ENCODE results near the gene MGAT1. TPM values are rescaled to one million over a fixed set of nuclear protein-coding genes. Genes with fewer than 3 reads are reported as not detected.
"Not testable (repeated sequence)": the region's sequence is repeated elsewhere in the genome, so short reads cannot be mapped to it uniquely, and the experiment has no call there.

Gene MGAT1
- total RNA-seq, 1 experiment from 2014 or later: 53.0 TPM

DNA sequence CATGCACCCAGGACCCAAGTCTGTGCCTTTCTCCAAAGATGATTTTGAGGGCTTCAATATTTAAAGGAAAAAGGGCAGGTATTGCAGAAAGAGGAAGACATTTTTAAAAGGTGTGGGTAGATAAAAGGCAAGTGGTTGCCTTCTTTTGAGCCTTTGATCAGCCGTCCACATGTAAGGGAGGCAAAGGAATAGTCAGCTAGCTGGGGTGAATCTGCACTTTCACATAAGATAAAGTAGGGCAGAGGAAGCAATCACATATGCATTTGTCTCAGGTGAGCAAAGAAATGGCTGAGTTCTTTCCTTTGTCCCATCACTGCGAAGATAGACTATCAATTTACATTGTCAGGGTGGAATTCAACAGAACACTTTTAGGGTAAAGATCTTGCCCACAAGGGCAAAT lies 19.9 kb downstream of the MGAT1 start:
- Histone ChIP-seq H3K9ac (ENCODE audit: low read length) (no peak overlapping the region), H3K27ac (ENCODE audit: low read depth, low read length) (no peak overlapping the region), H4K20me1 (ENCODE audit: insufficient read depth) (no peaks in the 10 kb centered on the region), H2AFZ (ENCODE audit: low read depth, low read length, poor library complexity, severe bottlenecking) (no peak overlapping the region), H3K36me3 (ENCODE audit: control insufficient read depth in 1 of 2, insufficient read depth in 2 of 2, low read length in 2 of 2) (no peaks in the 10 kb centered on the region), H3K9me2 (ENCODE audit: insufficient read depth) (no peaks in the 10 kb centered on the region), H3K79me2 (ENCODE audit: insufficient read depth, low read length) (no peaks in the 10 kb centered on the region), H3K4me3 (replicated peaks in 1 of 2; ENCODE audit: low read depth in 1 of 2, low read length in 2 of 2) (no peak overlapping the region), H3K27me3 (ENCODE audit: insufficient read depth, low read length) (no peaks in the 10 kb centered on the region), H3K4me1 (ENCODE audit: control insufficient read depth in 1 of 2, insufficient read depth in 2 of 2, low read length in 2 of 2) (peaks cover 9 to 10% of the 10 kb centered on the region in 2 experiments; a peak in 3 of 4 replicates), H3K9me3 (ENCODE audit: control insufficient read depth in 1 of 2, insufficient read depth in 1 of 2, low read depth in 1 of 2, low read length in 2 of 2) (no peaks in the 10 kb centered on the region), H3K4me2 (ENCODE audit: low read length) (no peak overlapping the region)
- POLR2A ChIA-PET: no interaction called here
- no peak for DNase-seq (ENCODE audit: low read depth, low spot score)
- ATAC-seq: no peak
- no TSS peak for BruUV-seq (replicated peaks)
- CTCF ChIA-PET: interaction anchor here (1.1 kb wide), 1 partner anchor 11 kb away, joined by 3 read pairs; no protein-coding TSS in a partner anchor
- no peak for TF ChIP-seq ELF1 (IDR thresholded peaks at IDR 0.05; ENCODE audit: borderline replicate concordance, low read depth)
- TF ChIP-seq CBX3 (IDR thresholded peaks at IDR 0.05; ENCODE audit: low read depth): no peak
- TF ChIP-seq, protein P1, sequence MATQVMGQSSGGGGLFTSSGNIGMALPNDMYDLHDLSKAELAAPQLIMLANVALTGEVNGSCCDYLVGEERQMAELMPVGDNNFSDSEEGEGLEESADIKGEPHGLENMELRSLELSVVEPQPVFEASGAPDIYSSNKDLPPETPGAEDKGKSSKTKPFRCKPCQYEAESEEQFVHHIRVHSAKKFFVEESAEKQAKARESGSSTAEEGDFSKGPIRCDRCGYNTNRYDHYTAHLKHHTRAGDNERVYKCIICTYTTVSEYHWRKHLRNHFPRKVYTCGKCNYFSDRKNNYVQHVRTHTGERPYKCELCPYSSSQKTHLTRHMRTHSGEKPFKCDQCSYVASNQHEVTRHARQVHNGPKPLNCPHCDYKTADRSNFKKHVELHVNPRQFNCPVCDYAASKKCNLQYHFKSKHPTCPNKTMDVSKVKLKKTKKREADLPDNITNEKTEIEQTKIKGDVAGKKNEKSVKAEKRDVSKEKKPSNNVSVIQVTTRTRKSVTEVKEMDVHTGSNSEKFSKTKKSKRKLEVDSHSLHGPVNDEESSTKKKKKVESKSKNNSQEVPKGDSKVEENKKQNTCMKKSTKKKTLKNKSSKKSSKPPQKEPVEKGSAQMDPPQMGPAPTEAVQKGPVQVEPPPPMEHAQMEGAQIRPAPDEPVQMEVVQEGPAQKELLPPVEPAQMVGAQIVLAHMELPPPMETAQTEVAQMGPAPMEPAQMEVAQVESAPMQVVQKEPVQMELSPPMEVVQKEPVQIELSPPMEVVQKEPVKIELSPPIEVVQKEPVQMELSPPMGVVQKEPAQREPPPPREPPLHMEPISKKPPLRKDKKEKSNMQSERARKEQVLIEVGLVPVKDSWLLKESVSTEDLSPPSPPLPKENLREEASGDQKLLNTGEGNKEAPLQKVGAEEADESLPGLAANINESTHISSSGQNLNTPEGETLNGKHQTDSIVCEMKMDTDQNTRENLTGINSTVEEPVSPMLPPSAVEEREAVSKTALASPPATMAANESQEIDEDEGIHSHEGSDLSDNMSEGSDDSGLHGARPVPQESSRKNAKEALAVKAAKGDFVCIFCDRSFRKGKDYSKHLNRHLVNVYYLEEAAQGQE (IDR thresholded peaks at IDR 0.05; ENCODE audit: low read depth): no peak
- no peak for TF ChIP-seq SRF (IDR thresholded peaks at IDR 0.05; ENCODE audit: low read depth)
- TF ChIP-seq, protein P2, sequence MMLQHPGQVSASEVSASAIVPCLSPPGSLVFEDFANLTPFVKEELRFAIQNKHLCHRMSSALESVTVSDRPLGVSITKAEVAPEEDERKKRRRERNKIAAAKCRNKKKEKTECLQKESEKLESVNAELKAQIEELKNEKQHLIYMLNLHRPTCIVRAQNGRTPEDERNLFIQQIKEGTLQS (IDR thresholded peaks at IDR 0.05): no peak
- TF ChIP-seq RAD21 (IDR thresholded peaks at IDR 0.05; ENCODE audit: low read depth): no peak
- TF ChIP-seq EZH2phosphoT487 (IDR thresholded peaks at IDR 0.05; ENCODE audit: borderline replicate concordance): no peak
- intact Hi-C loops (cut with micrococcal nuclease): loop anchor here (10.0 kb wide), 1 partner anchor 292 kb away; no protein-coding TSS in a partner anchor
- RAD21 ChIA-PET (ENCODE audit: low non-redundant PET in 1 of 2, low total read pairs in 2 of 2, uncharacterized antibody in 2 of 2, unreplicated experiment in 2 of 2): no interaction called here

DNA sequence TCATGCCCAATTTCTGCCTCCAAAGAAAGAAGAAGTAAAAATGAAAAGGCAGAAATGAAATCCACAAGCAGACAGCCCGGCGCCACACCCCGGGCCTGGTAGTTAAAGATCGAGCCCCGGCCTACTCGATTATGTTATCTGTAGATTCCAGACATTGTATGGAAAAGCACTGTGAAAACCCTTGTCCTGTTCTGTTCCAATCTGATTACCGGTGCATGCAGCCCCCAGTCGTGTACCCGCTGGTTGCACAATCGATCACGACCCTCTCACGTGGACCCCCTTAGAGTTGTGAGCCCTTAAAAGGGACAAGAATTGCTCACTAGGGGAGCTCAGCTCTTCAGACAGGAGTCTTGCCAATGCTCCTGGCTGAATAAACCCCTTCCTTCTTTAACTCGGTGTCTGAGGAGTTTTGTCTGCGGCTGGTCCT lies 20.7 kb downstream of the MGAT1 start:
- intact Hi-C loops (cut with micrococcal nuclease): loop anchor here (10.0 kb wide), 1 partner anchor 293 kb away; no protein-coding TSS in a partner anchor
- BruUV-seq (replicated peaks); CTCF ChIA-PET: not testable (repeated sequence)

More for the DNA sequence above, 20.7 kb downstream of the MGAT1 start:
- H3K79me2 ChIP-seq (ENCODE audit: insufficient read depth, low read length); H3K4me1 ChIP-seq (ENCODE audit: control insufficient read depth in 1 of 2, insufficient read depth in 2 of 2, low read length in 2 of 2); H3K36me3 ChIP-seq (ENCODE audit: control insufficient read depth in 1 of 2, insufficient read depth in 2 of 2, low read length in 2 of 2); POLR2A ChIA-PET; H3K4me2 ChIP-seq (ENCODE audit: low read length); H4K20me1 ChIP-seq (ENCODE audit: insufficient read depth); DNase-seq (ENCODE audit: low read depth, low spot score); H3K27me3 ChIP-seq (ENCODE audit: insufficient read depth, low read length); RAD21 ChIA-PET (ENCODE audit: low non-redundant PET in 1 of 2, low total read pairs in 2 of 2, uncharacterized antibody in 2 of 2, unreplicated experiment in 2 of 2); H2AFZ ChIP-seq (ENCODE audit: low read depth, low read length, poor library complexity, severe bottlenecking); ATAC-seq; H3K9me2 ChIP-seq (ENCODE audit: insufficient read depth); H3K4me3 ChIP-seq (replicated peaks in 1 of 2; ENCODE audit: low read depth in 1 of 2, low read length in 2 of 2); H3K9me3 ChIP-seq (ENCODE audit: control insufficient read depth in 1 of 2, insufficient read depth in 1 of 2, low read depth in 1 of 2, low read length in 2 of 2); H3K9ac ChIP-seq (ENCODE audit: low read length); H3K27ac ChIP-seq (ENCODE audit: low read depth, low read length): not testable (repeated sequence)
